Sciatic nerve (tissue), 2 donors: ENCODE measurements around the gene RASAL1. TPM values are rescaled to one million over a fixed set of nuclear protein-coding genes. Genes with fewer than 3 reads are reported as not detected.

Experiments used
- ATAC-seq: fragments of 200-7000 bp; cut with Tn5 transposase; one replicate; pipeline ENCODE4 v1.9.1; 2020; ENCODE audit warnings: mild to moderate bottlenecking, moderate library complexity
- DNase-seq: peaks from one replicate; pipeline ENCODE4 v3.0.0-alpha.2; 2020; ENCODE audit warnings: low spot score
- intact Hi-C: fragments of 100-400 bp; cut with DNase I; formaldehyde crosslinking; loops from one replicate; pipeline ENCODE4 v1.14.2; 2022
- total RNA-seq: library from RNA; stranded (reverse); fragmentation: NEBNext Ultra II Directional; extraction: Animal tissue kit (Norgen Biotek cat#: 25700); gene quantifications from one replicate; pipeline ENCODE4 v1.2.1, GENCODE V29; 2021
- donor health status: DM: no; HTN: no; CAD: no.
- donor health status: DM: no; HTN: no; CAD: no.

Gene RASAL1
- total RNA-seq, 1 donor from 2014 or later: 8.6 TPM

DNA sequence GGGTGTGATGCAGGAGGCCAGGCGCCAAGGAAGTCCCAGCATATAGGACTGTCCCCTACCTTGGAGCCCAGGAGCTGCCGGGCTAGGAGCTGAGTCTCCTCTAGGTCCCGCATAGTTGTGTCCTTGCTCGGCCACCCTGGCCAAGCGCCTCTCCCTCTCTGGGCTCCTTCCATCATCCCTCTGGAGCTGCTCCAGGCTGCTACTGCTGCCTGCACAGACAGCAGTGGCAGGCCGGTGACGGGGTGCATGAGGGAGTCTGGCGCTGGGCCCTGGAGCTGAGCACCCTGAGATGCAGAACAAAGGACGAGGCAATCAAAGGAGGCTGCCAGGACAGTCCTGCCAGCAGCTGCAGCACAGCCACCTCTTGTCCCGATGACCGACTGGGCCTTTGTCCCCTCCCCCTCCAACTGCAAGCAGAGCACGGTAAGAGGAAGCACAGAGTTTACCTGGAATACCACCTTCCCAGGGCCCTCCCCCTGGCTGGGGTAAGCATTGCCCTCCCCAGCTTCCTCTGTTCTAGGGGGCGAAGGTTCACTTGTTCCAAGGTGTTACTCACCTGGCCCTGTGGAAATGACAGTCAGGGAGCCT is 68.7 kb downstream of the RASAL1 start:
- ATAC-seq (no peak), DNase-seq (no peak)
- intact Hi-C loops: no loop called here

DNA sequence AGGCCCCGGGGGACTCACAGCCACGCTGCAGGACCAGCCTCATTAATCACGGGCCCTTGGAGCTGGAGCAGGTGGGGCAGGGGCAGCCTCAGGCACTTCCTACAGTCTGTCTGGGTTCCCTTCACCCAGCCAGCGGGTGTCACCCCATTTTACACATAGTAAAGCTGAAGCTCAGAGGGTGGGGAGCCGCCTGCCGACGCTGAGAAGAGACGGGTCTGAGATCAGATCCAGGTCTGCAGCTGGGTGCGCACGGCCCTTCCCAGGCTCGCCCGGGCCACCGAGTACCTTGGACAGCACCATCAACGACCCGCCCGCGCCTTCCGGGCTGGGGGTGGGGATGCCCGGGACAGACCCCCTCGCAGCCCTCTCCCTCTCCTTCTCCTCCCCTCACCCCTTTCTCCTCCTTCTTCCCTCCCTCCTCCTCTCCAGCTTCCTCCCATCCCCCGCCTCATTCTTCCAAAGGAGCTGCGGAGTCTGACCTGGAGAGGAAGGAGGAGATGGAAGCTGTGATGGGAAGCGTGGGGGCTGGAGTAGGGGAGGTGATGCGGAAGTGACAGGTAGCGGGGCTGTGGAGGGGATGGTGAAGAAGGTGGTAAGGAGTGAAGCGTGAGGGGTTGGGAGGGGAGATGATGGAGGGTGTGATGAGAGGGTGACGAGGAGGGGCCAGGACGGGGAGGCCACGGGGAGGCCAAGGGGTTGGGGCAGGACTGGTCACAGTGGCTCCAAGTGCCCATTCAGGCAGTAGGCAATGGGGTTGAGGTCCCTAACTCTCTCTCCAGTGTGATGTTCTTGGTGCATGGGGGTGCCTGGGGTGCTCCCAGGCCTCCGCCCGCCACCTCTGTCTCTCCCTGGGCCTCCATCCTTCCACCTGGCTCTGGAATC is 70.2 kb downstream of the RASAL1 start:
- ATAC-seq: no peak
- intact Hi-C loops: no loop called here
- no peak for DNase-seq

DNA sequence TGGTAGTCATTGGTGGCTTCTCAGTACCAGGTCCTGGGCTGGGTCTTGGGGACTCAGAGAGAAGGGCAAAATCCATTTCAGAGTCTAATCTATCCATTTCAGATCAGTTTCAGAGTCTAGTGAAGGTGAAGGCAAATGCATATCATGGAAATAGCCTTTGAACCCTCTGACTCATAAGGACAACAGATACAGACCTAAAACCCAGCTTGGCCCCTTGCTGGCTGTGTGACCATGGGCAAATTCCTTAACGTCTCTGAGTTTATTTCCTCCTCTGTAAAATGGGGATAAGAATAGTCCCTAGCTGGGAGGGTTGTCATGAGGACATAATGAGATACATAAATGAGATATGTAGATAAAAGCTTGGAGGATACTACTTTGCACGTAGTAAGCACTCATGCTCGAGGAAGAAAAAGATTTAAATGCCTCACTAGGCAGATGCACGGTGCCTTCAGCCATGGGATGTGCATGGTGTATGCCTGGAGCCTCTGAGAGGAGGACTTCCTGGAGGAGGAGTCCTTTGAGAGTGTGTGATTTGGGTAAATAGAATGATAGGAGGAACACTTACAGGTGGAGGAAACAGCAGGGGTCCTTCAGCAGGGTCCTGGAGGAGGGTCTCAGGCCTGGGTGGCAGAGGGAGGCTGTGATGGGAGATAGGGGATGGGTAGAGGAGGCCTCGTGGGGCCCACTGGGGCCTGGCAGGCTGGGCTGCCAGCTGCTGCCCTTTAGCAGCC is 71.0 kb downstream of the RASAL1 start:
- intact Hi-C loops: no loop called here
- ATAC-seq (no peak), DNase-seq (no peak)

DNA sequence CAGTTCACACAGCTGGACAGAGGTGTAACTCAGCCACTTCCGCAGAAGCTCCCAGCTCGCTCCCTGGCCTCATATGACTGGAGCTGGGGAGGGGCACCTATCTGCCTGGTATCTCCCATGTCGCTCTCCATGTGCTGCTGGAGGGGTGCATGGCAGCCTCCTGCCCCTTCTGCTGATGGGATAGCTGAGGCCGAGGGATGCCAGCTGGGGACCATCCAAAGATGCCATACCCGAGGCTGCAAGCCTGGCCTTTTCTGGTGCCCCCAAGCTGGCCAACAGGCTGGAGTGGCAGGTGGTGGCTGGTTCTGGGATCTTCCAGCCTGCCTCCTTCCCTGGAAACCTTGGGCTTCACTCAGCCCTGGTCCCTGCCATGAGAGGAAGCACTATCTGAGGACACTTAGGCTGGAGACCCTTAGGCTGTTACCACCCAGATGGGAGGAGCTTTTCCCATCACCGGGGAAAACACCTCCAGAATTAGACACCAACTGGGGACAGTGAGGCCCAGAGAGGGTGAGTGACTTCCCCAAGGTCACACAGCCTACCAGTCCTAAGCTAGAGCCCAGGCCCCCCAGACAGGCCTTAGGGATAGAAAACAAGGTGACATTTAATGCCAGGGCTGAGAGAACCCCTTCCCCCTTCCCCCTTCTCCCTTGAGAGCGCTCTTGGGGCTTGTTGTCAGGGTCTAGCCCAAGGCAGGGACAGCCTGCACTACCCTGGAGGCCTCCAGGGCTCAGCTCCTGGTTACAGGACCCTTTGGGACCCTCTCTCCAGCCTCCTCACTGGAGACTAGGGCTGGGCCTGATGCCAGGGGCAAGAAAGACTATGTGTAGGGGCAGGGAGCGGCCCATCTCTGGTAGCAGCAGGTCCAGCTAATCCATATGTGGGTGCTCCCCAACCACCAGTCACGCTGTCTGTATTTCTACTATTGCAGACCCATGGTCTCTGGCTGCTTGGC is 71.9 kb downstream of the RASAL1 start:
- ATAC-seq (peak; percentile 31), DNase-seq (no peak)
- intact Hi-C loops: no loop called here

DNA sequence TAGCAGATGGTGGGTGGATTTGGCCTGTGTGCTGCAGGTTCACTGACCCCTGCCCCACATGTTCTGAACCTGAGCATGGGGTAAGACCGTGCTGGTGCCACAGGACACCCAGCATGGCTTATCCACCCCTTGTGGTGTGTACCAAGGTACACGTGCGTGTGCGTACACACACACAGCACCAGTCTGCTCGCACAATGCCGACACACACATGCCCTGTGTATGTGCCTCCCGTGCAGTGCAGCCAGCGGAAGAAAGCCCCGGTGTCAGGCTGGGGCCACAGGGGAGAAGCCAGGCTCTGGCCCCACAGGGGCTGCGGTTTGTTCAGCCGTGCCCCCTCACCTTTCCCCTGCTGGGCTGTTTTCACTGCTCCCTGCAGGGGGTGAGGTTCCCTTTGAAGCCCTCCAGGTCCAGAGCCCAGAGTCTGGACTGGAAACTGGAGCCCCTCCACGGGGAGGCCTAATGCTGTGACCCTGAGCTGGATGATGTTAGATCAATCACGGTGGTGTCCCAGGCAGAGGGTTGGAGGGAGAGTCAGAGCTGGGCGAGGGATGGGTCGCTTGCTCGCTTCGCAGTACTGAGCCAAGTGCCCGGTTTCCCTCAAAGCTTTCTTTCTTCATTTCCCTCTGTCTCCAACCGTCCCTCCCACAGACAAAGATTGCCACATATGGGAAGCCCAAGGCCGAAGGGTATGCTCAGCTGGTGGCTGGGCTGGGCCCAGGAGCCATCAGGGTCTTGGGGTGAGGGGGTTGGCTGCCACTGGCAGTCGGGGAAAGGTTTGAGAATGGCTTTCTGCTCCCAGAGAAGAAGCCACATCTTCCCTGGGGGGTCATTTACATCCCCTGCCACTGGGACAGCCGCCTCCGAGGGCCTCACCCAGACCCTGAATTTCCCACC is 72.8 kb downstream of the RASAL1 start:
- ATAC-seq (peak; percentile 68), DNase-seq (no peak)
- intact Hi-C loops: no loop called here

DNA sequence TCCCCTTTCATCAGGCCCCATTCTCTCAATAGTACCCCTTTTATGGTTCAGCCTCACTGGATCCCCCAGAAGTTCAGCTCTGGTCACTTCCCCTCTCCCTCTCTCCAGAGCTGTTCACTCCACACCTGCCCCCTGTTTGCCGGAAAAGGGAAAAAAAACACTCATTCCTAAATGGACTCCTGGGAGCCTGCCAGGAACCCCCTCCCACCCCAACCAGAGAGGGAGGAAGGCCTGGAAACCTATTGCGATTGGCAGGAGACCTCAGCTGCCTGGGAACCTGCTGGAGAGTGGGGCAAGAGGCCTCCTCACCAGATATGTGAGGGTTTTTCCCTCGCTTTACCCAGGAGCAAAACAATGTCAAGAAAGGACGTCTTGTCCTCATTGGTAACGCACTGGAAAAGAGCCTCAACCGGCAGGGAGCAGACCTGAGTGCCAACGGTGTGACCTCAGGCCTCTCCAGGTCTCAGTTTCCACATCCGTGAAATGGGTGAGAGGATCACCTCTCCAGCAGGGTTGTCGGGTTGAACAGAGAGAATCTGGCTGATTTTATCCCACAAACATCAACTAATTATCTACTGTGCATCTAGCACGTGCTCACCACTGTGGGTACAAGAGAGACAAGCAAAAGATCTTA is 74.4 kb downstream of the RASAL1 start:
- ATAC-seq: no peak
- no peak for DNase-seq
- intact Hi-C loops: no loop called here

DNA sequence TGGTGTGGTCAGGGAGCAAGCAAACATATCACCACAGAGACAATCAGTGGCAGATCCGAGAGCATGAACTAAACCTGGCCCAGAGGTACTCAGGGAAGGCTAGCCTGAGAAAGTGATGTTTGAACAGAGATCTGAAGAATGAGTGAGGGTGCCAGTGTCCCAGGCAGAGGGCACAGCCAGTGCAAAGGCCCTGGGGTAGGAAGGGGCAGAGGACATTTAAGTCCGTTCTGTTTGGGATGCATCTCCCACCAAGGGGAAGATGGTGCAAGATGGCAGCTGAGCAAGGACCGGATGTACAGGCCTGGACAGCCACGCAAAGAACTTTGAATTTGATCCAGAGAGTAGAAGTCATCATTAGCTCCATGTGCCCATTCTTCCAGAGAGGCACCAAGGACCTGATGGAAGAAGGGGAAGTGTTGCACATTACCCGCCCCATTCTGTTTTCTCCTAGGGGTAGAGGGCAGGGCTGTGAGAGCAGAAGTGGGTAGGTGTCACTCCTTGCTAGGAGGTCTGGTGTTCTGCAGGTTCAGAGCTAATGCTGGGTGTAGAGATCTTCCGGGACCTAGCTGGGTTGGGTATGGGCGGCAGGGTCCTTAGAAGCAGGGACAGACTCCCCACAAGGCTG is 75.1 kb downstream of the RASAL1 start:
- DNase-seq: no peak
- intact Hi-C loops: no loop called here
- ATAC-seq: no peak

DNA sequence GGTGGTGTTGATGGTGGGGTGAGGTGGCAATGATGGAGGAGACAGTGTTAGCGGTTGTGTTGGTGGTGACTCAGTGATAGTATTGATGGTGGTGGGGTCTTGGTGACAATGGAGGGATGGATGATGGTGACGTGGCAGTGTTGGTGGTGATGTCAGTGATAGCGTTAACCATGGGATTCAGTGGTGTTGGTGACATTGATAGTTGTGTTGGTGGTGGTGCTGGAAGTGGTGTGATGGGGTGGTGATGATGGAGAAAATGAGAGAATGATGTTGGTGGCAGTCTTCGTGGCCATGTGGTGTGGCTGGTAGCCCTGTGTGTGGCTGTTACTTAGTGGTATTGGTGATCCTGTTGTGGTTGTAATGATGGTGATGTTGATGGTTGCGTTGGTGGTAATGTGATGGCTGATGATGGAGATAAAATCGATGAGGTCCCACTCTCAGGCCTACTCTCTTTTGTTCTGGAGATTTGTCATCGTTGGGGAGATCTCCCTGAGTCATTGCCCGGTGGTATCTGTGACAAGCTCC is 76.4 kb downstream of the RASAL1 start:
- DNase-seq: no peak
- intact Hi-C loops: no loop called here
- ATAC-seq: no peak

DNA sequence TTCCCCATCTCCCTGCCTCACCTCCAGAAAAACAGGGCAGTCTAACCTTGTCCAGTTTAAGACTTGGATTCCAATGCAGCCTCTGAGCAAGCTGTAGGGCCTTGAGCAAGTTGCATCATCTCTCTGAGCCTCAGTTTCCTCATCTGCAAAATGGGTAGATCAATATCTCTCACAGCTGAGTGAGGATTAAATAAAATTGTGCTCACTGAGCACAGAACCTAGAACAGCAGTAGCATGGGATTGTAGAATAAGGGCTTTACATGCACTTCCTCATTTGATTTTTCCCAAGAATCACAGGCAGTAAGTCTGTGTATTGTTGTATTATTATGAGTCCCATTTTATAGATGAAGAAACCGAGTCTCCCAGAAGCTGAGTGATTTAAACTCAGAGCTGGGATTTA is 77.0 kb downstream of the RASAL1 start:
- intact Hi-C loops: no loop called here
- DNase-seq: no peak
- no peak for ATAC-seq

DNA sequence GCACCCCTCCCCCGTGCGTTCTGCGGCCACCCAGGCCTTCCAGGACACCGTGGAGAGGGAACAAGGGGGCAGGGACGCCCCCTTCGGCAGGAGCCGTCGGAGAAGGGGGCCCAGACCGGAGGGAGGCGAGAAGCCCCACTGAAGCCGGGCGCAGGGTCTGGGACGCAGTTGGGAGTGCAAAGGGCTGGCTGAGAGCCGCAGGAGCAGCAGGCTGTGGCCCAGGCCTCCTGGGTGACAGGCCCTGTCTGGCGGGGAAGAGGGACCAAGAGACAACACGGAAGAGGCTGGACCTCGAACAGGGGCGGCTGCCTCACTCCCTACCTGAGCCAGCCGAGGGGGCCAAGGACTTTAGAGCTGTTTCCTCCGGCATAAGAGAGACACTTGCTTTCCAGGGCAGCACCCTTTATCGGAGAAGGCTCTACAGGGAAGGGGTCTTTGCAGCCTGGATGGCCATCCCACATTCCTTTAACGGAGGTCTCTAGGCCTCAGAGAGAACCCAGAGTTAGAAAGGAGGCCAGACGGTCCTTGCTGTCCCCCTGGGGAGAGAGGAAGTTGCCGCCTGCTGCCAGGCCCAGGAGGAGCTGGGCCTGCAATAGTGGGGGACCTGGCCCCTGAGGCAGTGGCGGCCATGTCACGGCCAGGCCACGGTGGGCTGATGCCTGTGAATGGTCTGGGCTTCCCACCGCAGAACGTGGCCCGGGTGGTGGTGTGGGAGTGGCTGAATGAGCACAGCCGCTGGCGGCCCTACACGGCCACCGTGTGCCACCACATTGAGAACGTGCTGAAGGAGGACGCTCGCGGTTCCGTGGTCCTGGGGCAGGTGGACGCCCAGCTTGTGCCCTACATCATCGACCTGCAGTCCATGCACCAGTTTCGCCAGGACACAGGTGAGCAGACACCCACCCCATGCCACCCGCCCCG is 77.7 kb downstream of the RASAL1 start:
- intact Hi-C loops: no loop called here
- ATAC-seq (no peak), DNase-seq (no peak)

DNA sequence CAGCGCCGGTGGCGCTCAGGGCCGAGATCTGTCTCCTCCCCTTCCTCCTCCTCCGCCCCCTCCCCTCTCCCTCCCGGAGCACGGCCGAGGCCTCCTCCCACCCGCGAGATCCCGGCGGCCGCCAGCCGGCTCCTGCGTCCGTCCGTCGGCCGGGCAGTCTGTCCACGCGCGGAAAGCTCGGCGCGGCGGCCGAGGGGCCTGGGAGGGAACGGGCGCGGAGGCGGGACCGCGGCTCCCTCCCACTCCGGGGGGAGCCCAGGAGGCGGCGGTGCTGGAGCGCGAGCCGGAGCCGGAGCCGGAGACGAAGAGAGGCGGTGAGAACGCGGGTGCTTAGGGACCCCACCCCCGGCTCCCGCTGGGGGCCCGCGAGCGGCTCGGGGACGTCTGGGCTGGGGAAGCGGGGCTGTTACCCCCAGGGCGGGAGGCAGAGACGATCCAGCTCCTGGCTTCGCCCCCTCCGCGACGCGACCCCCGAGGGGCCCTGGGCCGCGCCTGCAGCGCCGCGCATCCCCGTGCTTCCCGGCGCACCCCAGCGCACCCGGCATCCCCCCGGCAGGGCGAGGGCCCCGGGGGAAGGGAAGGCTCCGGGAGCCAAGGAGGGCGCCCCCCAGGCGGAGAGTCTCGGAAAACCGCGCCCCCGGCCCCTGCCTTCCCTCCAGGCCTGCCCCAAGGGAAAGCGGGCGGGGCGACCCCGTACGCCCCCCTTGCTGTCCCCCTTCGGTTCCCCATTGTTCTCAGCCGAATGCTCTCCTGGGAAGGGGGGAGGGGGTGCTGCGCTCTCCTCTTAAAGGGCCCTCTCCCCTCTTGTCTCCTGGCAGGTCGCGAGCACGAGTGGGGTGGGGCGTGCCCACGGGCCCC is 78.7 kb downstream of the RASAL1 start, which contains the start of gene DTX1:
Gene DTX1, plus strand, starts transcription at position 100 of the 858 bp plus-strand sequence. CDS start 1,463 bp downstream, outside the sequence.
- intact Hi-C loops: no loop called here
- peak; percentile 71 for DNase-seq

DNA sequence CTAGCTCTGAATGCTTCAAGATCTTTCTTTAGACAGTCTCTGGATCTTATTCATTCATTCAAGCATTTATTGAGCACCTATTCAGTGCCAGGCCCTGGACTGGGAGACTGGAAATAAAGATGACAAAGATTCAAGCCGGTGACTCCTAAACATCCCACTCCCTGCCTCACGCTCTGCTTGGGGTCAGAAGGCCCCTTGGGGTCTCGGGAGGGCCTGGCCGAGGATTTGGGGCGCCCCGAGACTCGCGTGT is 79.3 kb downstream of the RASAL1 start:
- intact Hi-C loops: no loop called here
- DNase-seq (no peak), ATAC-seq (no peak)

More for the DNA sequence above, 78.7 kb downstream of the RASAL1 start, which contains the start of gene DTX1:
- peak; percentile 76 for ATAC-seq

DNA sequence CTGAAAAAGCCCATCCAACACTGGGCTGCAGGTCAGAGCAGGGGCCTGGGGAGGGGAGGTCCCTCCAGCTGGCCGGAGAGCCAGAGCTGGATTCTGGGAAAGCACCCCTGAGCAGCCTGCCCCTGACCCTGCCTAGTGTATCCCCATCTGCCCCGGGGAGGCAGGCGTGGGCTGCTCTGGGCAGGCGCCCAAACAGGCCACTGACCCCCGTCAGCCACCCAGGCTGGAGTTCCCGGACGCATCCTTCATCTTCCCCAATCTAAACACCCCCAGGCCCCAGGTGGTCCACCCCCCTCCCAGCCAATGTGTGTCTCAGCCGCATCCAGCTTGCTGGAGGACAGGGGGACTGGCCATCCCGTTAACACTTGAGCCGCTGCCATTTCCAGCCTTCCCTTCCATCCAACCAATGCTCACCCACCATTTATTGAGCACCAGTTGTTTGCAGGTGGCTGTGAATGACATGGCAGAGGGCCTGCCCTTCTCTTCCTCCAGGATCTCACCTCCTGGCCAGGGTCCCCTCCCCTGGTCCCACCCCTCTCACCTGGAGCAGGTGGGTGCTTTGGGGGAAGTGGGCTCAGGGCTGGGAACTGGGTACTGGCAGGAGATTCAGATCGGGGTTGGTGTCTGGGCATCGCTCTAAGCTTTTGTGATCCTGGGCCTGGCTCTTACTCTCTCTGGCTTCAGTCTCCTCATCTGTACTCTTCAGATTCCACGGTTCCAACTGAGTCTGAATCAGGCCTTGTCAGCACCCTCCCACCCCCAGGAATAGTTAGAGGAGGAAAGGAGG is 79.8 kb downstream of the RASAL1 start:
- intact Hi-C loops: no loop called here
- DNase-seq (no peak), ATAC-seq (peak; percentile 73)

DNA sequence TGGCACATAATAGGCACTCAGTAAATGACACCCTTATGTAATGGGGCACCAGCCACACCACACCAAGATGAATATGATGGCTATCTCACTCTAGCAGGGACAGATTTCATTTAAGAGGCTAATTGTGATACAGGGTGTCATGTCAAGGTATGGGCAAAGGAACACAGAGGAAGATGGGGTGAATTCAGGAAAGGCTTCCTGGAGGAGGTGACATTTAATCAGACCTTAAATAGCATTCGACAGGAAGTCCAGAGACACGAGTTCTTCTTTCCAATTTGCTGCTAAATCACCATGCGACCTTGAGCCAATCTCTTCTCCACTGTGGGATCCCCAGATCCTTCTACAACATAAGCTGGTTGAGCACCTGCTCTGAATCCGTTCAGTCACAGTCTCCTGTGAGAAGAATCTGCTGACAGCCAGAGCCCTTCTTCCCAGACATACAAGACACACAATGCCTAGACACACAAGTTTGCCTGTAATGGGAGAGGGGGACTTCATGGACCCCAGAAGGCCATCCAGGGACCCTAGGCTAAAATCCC is 80.5 kb downstream of the RASAL1 start:
- DNase-seq (no peak), ATAC-seq (no peak)
- intact Hi-C loops: loop anchor here (5.0 kb wide), 1 partner anchor 117 kb away; no protein-coding TSS in a partner anchor
